Stimulated activated CD8-positive, alpha-beta memory T cell treated with anti-CD3 and anti-CD28 coated beads, Interleukin-12 subunit alpha, Interleukin-12 subunit beta, amount 100 ng/mL, for 24 hours (primary cell): ENCODE measurements around the gene FAM25G.
"Not testable (repeated sequence)": the region's sequence is repeated elsewhere in the genome, so short reads cannot be mapped to it uniquely, and the experiment has no call there.

Experiments
- DNase-seq: peaks from one replicate; pipeline ENCODE4 v3.0.0-alpha.2; 2020; ENCODE audit errors: extremely low read depth

FAM25G gene

GRCh38 chr10:47465216-47465917 is 26.1 kb downstream of the FAM25G start:
- DNase-seq, result not testable (repeated sequence)

- not testable (repeated sequence) for DNase-seq
These were observed 28.7 kb downstream of the FAM25G start for GRCh38 chr10:47462577-47463358.

GRCh38 chr10:47461261-47461687 is 30.2 kb downstream of the FAM25G start:
- not testable (repeated sequence) for DNase-seq

GRCh38 chr10:47458466-47459154 is 32.9 kb downstream of the FAM25G start:
- no peak for DNase-seq

GRCh38 chr10:47457826-47458225 is 33.7 kb downstream of the FAM25G start:
- DNase-seq, result no peak

DNA sequence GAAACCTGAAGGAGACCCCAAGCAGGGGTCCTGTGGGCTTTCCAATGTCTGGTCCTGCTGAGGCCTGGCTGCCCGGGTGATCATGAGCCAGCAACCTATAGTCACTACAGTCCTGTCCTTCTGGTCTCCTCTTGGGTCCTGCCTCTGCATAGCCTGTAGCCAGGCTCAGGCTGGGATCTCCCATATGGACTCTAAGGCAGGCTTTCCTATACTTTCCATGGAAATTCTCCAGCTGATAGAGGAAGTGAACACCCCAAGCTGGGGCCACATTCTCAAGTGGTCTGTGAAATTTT is 34.0 kb downstream of the FAM25G start:
- no peak for DNase-seq

- DNase-seq, result no peak
These were observed 34.5 kb downstream of the FAM25G start for GRCh38 chr10:47456794-47457527.

DNA sequence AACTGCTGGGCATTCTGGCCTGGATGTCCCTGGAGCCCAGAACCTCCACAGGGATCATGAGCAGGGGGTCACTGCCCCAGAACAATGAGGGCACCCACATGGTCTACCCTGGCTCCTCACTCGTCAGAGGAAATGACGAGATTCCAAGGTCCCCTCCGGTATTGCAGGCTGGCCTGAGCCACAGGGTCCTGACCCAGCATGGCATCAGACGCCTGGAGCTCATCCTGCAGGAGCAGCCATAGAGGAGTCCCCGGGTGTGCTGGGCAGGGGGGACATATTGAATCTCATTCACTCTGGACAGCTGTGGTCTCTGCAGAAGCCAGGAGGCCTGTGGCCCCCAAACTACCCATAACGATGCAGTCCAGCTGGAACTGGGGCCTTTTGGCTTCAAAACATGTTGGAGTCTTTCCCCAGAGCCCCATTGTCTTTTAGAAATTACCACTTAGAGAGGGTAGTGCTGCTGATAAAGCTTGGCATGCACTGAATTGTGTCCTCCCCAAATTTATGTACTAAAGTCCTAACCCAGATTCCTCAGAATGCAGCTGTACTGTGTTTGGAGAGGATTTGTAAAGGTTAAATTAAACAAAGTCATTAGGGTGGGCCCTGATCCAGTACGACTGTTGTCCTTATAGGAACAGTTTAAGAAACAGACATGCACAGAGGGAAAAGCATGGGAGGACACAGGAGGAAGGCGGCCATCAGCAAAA is 35.3 kb downstream of the FAM25G start:
- no peak for DNase-seq

DNA sequence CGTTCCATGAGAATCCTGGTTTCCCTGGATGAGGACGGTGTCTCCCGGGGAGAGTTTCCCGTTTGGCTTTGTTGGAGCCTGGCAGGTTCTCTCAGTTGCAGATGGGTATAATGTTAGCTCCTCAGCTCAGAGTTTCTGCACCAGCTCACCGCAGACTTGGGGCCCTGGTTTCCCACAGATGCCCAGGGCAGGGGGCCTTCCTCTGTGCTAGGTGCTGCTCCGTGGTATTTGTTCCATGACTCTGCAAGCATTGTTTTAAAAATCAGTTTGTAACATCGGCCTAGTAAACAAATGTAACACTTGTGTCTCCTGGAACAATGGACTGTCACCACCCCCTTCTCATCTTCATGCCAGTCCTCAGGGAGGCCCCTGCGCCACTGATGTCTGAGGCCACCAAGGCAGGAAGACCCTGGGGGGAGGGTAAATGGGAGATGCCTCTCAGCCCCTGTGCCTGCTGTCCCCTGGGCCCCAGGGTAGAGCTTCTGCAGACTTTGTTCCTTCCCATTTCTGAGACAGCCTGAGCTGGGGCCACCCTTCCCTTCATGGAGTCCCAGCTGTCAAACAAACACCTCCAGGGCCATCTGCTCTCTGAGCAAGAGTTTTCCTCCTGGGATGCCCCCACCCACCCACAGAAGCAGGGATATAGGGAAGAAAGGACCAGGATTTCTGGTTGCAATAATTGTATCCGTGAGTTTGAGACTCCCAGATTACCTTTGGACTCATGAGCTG is 36.0 kb downstream of the FAM25G start:
- not testable (repeated sequence) for DNase-seq

DNA sequence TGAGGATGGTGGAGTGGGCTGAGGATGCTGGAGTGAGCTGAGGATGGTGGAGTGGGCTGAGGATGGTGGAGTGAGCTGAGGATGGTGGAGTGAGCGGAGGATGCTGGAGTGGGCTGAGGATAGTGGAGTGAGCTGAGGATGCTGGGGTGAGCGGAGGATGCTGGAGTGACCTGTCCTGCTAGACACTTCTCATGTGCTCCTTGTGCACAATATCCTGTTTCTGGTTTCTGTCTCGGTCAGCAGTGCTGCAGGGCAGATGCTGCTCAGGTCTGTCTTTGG is 36.8 kb downstream of the FAM25G start:
- no peak for DNase-seq

GRCh38 chr10:47454008-47454779 is 37.3 kb downstream of the FAM25G start:
- no peak for DNase-seq

GRCh38 chr10:47453141-47454007 is 38.1 kb downstream of the FAM25G start:
- no peak for DNase-seq

DNA sequence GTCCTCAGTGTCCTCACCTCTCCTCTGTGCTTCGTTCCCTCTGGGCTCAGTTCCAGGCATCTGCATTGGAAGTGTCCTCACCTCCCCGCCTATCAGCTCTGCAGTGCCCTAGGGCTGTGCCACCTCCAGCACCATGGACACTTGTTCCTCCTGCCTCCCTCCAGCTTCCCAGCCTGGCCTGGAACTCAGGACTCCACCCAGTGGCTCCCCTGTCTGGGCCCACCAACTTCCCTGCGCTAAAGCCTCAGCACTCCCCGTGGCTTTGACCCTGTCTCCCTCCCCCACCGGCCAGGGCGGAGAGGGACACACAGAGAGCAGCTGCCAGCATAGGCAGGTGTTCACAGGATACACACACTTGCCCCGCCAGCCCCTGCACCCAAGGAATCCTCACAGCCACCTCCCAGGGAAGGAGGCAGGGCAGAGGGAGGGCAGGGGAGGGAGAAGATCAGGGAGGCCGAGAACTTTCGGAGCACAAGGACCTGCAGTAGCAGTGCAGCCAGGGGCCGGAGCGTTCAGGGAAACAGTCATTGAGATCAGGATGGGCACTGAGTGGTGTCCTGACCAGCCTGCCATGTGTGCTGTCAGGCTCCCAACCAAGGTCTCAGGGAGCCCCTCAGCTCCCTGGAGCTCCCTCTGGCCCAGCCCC is 38.9 kb downstream of the FAM25G start:
- DNase-seq, result no peak

DNA sequence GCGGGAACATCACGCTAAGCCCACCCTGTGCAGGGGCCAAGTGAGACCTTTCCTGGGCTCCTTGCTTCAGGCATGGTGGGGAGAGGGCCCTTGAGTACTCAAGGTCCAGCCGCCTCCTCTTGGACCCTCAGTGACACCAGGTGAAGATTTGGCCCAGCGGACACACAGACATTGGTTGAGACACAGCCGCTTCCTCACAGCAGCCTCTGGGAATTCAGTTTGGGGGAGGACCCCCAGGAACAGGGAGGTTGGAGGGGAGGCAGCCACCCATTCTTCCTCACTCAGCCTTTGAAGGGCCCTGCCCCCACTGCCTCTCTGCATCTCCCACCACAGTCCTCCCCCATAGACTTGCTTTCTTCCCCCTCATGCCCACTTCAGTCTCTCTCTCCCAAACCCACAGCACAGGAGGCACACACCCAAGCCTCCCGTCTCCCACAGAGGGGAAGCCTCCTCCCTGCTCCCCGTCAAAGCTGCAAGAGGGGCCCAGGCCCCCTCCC is 39.5 kb downstream of the FAM25G start:
- DNase-seq, result no peak

- no peak for DNase-seq
These were observed 40.1 kb downstream of the FAM25G start for GRCh38 chr10:47451273-47451997.

GRCh38 chr10:47450442-47450841 is 41.1 kb downstream of the FAM25G start:
- no peak for DNase-seq

GRCh38 chr10:47449979-47450378 is 41.5 kb downstream of the FAM25G start:
- DNase-seq, result no peak
